HG03095 (cell line): ENCODE measurements around the gene GLRX2.
"Not testable (repeated sequence)": the region's sequence is repeated elsewhere in the genome, so short reads cannot be mapped to it uniquely, and the experiment has no call there.

Source experiments
- ATAC-seq: cut with Tn5 transposase; IDR thresholded peaks from one replicate; pipeline ENCODE4 v1.9.1; 2021; ENCODE audit warnings: moderate library complexity; ENCODE audit not compliant: unreplicated experiment

Gene GLRX2, protein sequence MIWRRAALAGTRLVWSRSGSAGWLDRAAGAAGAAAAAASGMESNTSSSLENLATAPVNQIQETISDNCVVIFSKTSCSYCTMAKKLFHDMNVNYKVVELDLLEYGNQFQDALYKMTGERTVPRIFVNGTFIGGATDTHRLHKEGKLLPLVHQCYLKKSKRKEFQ

DNA sequence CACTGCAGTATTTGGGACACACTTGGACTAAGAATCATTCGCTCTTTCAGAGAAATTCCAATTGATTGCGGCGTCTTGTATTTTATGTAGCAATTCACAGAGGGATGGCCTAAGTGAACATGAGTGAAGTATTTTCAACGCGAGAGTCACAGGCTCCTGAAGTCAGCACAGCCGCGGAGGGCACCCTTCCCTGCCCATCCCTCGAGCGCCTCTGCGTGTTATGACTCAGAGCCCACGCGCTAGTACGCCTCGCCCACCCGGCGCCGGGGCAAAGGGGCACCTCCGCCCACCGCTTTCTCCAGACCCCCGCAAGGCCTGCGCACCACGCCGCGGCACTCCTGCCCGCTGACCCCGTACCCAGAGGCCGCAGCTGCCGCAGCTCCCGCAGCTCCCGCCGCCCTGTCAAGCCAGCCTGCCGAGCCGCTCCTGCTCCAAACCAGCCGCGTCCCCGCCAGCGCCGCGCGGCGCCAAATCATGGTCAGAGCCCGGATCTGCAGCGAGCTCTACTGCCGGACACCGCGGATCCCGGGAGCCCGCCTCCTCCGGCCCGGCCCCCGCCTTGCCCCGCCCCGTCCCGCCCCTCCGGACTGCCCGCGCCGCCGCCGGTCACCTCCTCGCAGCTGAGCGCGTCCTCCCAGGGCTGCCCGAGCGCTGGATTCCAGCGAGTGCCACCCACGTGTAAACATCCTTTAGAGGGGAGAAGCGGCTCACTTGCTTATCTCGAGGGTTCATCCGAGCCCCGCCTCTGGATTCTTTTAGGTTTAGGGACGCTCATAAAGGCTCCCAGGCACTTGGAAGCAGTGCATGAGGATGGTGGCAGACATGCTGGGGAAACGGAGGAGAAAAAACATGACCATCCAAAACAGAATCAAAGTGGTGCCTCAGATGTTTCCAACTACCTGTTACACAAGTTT, at the start of gene GLRX2:
GLRX2 (minus strand) TSS at position 508 of the 914 bp plus-strand sequence; CDS start at position 476, 32 bp downstream.
- ATAC-seq: peak; percentile 94

DNA sequence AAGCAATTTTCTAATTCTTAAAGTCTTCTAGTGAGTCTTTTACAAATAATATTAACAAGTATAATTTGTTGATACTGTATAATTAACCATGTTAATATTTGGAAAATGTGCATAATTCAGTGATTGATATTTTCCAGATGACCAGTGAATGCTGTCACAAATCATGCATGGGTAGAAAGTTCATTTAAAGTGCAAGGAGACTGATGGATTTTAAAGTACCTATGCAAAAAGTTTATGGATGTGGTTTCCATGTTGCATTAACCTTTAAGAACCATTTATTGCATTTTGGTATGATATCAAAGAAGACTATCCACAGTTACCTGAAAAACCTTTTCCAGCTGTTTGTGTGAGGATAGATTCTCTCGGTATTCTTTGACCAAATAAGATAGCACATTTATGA, 39.8 kb upstream of the GLRX2 start:
- no peak for ATAC-seq

DNA sequence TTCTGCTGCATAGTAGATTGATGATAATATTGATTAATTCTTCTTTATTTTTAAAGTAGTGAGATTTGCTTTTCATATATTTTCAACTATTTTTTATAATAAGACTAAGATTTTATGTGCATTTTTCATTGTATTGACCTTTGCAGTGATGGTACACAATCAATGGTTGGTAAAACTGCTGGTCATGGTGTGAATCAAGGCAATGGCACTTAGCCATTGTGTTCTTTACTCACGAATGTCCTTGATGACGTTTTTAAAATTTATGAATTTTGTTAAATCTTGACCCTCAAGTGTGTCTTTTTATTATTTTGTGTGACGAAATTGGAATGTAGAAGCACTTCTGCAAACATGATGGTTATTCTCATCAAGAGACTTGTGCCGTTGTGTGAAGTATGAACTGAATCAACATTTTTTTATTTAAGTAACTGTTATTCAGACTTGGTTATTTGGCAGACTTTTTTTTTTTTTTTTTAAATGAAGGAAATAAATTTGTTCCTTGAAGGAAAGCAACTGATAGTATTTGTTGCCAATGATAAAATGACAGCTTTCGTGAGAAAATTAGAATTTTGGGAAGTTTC, 39.2 kb upstream of the GLRX2 start:
- no peak for ATAC-seq

DNA sequence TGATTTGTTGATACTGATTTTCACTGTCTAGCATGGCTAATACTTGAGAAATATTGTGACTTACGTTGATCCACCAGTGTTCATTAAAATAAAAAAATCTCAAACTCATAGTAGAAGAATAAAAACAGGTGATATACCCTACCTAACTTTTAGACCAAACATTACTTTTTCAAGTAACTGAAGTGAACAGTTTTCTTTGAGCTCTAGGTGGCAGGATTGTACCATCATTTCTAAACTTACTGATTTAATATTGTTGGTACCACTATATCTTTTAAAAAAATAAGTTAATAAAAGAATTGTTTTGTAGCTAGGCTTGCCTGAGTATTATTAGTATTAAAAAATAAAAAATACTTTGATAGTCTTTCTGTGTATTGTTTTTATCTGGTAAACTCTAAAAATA, 38.1 kb upstream of the GLRX2 start:
- no peak for ATAC-seq

DNA sequence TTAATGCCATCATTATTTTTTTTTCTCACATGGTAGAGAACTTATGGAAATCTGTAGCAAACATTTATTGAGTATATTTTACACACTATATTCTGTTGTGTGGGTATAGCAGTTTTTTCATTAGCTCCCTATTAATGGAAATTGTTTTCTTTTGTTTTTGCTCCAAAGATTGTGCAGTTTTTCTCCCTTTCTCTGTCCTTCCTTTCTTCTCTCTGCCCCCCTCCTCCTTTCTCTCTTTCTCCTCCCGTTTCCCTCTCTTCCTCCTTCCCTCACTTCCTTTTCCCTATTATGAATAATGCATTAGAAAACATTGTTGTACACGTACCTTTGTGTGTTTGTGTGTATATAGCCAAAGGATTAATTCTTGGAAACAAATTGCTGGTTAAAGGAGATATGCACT, 37.2 kb upstream of the GLRX2 start:
- no peak for ATAC-seq

DNA sequence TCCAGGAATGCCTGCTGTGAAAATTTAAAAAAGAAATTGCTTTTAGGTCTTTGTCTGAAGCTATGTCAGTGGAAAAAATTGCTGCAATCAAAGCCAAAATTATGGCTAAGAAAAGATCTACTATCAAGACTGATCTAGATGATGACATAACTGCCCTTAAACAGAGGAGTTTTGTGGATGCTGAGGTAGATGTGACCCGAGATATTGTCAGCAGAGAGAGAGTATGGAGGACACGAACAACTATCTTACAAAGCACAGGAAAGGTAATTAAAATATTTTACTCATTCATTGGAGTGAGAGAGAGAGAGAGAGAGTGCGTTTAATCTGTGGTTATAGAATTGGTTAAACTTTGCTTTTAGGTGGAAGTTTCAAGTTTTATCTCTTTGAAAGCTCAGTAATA, 36.6 kb upstream of the GLRX2 start:
- ATAC-seq: no peak

DNA sequence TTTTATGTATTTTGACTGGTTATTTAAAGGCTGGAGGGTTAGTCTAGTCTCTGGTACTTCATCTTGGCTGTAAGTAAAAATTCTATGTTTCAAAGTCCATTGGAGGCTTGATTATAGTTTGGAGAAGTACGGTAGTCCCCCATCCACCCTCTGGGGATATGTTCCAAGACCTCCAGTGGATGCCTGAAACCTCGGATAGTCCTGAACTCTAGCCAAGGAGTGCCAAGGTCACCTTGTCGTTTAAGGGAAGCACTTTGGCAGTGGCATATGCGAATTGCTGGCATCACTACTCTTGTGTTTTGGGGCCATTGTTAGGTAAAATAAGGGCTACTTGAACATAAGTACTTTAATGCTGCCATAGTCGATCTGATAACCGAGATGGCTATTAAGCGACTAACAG, 35.0 kb upstream of the GLRX2 start:
- ATAC-seq: no peak

DNA sequence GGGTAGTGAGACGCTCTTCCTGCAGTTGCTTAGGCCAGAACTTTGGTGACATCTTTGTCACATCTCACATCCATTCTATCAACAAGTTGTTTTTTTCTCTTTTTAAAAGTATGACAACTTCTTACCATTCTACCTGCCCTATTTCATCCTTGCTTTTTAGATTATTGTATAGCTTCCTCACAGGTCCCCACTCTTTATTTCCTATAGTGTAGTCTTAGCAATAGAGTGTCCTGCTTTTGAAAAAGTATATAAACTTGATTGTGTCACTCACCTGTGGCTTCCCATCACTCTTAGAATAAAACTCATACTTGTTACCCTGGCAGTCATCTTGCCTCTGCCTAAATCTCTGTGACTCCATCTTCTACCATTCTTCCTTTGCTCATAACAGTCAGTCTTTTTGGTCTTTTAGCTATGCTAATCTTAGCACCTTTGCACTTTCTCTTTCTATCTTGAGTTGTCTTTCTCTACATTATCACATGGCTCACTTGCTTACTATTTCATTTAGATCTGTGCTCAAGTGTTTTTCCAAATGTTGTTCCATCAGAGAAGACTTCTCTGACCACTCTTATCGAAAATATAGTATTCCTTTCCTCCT, 26.1 kb upstream of the GLRX2 start:
- peak; percentile 70 for ATAC-seq

DNA sequence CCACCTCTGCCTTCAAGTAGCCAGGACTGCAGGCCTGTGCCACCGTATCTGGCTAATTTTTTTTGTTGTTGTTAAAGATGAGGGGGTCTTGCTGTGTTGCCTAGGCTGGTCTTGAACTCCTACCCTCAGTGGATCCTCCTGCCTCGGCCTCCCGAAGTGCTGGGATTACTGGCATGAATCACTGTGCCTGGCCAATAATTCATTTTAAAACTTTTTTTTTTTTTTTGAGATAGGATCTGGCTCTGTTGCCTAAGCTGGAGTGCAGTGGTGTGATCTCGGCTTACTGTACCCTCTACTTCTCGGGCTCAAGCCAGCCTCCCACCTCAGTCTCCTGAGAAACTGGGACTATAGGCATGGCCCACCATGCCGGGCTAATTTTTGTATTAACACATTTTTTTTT, 20.2 kb upstream of the GLRX2 start:
- no peak for ATAC-seq

DNA sequence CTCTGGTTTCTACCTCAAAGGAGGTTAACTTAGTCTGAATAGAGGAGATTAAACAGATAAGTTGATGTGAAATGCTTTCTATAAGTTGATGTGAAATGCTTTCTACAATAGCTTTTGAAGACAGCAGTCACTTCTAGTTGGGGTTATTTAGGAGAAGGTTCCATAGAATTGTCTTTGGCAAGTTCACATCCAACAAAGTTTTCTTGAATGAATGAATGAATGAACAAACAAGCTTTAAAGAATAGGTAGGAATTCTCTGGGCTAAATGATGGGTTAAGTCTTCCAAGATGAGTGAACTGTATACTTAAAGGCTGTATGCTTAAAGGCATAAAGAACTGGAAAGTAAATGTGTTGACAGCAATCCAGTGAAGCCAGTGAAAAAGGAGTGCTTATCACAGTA, 18.5 kb upstream of the GLRX2 start:
- ATAC-seq: no peak

DNA sequence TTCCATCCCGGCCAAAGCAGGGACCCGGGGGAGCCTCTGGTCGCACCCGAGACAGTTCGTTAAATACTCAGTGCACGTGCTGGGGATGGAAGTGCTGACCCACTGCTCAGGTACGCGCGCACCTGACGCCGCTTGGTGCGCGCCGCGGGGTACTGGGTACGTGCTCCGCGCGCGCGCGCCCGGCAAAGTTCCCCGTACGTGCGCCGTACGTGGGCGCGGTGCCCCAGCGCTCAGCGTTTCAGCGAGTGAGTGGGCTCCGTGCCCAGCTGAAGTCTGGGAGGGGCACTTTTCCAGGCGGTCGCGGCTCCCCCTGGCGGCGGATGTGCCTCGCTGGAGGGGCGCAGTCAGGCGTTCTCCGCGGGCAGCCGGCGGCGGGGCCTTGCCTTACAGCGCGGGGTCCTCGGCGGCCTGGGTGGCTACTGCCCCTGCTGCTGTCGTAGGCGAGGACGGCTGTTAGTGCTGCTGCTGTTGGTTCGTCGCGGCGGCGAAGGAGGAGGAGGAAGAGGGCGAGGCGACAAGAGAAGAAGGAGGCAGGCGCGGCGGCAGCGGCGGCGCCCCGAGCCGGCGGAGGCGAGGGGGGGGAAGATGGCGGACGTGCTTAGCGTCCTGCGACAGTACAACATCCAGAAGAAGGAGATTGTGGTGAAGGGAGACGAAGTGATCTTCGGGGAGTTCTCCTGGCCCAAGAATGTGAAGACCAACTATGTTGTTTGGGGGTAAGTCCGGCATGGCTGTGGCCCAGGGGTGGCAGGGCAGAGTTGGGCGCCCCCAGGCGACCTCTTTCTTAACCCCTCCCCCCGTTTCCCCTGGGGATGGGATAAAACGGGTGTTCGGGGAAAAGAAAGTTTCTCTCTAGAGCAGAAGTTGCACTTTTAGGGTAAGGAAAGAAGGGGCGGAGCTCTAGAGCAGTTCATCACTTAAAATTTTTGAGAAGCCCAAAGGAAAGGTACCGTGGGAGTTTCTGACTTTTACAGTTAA, 16.7 kb upstream of the GLRX2 start, which contains the start of gene CDC73:
CDC73 (plus strand) TSS at position 416 of the 978 bp plus-strand sequence; CDS start at position 586, 170 bp downstream.
- peak; percentile 90 for ATAC-seq

DNA sequence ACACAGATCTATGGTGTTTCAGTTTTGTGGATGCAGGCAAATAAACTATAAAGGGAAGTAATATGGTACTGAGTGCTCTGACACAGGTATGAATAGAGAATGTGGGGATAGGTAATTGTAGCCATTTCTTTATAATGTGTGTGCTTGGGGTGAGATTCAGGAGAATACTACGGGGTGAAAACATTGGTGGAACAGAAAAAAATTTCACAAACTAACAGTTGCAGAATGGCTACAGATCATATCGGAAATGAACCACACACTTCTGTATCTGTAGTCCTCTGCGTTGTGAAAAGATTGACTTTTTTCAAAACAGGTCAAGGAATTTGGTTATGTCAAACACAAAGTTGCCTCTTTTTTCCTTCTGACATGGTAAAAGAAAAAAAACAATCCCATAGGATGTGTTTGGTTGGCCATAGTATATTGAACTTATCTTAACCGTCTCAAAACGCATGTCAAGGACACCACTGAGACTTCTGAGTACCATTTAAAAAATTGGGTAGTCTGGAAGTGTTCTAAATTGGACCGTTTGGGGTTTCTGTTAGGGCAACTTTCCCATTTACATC, 15.5 kb upstream of the GLRX2 start:
- no peak for ATAC-seq

DNA sequence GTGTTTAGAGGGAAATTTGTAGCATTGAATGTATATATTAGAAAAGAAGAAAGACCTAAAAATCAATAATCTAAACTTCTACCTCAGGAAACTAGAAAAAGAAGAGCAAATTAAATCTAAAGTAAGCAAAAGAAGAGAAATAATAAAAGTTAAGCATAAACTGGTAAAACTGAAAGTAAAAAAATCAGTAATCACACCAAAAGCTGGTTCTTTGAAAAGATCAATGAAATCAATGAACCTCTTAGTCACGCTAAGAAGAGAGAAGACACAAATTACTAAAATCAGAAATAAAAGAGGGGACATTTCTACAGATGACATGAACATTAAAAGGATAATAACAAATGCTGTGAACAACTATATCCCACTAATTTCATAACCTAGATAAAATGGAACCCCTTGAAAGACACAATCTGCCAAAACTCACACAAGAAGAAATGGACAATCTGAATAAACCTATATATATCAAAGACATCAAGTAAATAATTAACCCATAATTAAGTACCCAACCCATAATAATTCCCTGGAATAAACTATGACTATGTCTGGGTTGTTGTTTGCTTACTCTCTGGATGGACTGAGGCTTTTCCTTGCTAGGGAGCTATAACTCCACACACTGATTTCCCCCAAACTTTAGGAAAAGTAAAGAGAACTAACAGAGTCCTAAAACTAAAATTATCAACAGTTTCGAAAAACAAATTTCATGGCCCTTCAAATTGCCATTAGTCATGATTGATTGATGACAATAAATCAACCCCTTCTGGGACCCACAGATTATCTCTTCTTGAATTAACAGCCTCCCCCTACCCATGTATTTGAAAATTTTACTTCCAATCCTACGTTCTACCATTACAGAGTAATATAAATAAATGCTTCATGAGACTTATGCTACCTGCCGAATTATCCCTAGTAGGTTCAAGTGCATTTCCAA, 13.9 kb upstream of the GLRX2 start:
- no peak for ATAC-seq

DNA sequence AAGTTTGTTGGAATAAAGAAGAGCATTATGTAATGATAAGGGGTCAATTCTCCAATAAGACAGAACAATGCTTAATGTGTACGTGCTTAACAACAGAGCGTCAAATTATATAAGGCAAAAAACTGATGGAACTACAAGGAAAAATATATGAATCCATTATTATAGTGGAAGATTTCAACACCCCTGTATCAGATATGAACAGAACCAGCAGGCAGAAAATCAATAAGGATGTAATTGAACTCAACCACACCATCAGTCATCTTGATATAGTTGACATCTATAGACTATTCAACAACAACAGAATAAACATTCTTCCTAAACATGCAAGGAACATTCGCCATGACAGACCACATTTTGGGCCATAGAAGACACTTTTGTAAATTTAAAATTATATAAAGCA, 13.0 kb upstream of the GLRX2 start:
- ATAC-seq: no peak

DNA sequence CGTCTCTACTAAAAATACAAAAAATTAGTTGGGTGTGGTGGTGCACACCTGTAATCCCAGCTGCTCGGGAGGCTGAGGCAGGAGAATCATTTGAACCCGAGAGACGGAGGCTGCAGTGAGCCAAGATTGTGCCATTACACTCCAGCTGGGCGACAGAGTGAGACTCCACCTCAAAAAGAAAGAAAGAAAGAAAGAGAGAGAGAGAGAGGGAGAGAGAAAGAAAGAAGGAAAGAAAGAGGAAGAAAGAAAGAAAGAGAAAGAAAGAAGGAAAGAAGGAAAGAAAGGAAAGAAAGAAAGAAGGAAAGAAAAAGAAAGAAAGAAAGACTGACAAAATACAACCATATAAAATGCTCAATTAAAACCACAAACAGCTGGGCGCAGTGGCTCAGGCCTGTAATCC, 12.0 kb upstream of the GLRX2 start:
- not testable (repeated sequence) for ATAC-seq

DNA sequence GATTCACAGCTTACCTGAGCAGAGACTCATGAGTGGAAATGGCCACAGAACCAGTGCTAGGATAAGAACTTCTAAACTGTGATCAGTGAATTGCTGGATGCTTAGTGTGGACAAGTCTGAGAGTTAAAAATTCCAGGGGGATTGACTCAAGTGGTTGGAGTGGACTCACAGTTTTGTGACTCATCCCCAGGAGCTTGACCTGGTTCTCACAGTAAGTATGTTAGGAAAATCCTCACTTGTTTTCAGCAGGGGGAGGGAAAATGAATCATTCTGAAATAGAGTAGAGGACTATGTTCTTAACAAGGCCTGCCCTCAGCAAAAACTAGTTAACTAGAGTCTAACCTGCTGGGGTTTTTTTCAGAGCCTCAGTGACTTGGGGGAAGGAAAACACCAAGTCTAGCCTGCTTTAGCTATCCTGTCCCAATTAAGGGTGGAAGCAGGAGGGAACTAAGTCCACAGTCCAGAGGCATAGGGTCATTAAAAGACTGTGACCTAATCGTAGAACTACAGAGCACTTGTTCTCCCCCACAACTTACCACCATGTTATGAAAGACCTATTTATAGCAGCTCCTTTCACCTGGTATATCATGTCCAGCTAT, 10.5 kb upstream of the GLRX2 start:
- ATAC-seq: no peak

DNA sequence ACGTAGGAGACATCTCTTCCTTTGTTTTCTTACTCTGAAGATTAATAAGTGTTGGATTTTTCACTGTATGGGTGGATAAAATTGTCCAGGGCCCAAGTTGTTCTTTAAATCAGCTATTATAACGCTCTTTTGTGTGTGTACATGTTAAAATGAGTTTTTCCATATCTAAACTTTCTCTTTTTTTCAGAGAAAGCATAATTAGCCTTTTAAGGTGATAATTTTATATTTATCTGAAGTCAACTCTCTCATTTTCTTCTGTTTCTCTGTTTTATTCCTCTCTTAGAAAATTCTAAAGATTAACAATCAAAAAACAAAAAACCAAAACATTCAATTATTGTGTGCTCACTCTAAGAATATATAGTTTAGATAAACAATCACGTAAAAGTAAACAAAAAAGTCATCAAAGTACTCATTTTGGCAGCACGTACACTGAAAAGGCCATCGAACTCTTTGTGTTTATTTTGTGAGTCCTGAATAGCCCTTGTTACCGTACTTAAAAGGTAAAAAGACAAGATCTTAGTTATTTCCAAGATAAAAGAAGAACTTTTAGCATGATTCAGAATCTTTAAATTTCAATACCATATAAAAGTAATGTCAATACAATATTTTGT, 9.4 kb upstream of the GLRX2 start:
- no peak for ATAC-seq

DNA sequence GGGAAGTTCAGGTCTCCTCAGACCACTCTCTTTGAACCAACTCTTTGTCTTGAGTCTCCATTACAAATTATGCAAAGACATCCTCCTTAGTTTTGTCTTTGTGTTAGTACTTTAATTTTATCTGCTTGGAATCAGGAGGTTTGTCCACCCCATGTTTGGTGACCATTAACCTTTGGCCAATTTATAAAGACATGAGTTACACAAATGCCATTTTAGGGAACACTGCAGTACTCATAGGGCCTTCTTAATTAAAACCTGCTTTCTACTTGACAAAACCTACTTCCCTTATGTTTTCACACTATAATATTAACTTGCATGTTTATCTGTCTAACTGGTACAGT, 8.7 kb upstream of the GLRX2 start:
- ATAC-seq: no peak
